CD4-positive, alpha-beta T cell treated with Interleukin-17A for 1 hour (primary cell): ENCODE results near the gene HHAT.

Source experiments
- DNase-seq: peaks from one replicate; pipeline ENCODE4 v3.0.0-alpha.2; 2020

The HHAT gene

GRCh38 chr1:210499956-210500355 lies 171.3 kb downstream of the HHAT start:
- DNase-seq, result no peak

- no peak for DNase-seq
These were observed 172.1 kb downstream of the HHAT start for GRCh38 chr1:210500831-210501230.

- DNase-seq, result no peak
These were observed 175.6 kb downstream of the HHAT start for GRCh38 chr1:210504286-210504685.

- DNase-seq, result no peak
These were observed 177.1 kb downstream of the HHAT start for GRCh38 chr1:210505601-210506496.

- no peak for DNase-seq
These were observed 178.0 kb downstream of the HHAT start for GRCh38 chr1:210506689-210507088.

GRCh38 chr1:210516092-210516656 lies 187.5 kb downstream of the HHAT start:
- DNase-seq, result no peak

GRCh38 chr1:210516697-210517459 lies 188.2 kb downstream of the HHAT start:
- DNase-seq, result no peak

GRCh38 chr1:210523830-210524229 lies 195.1 kb downstream of the HHAT start:
- no peak for DNase-seq

- DNase-seq, result no peak
These were observed 197.2 kb downstream of the HHAT start for GRCh38 chr1:210525716-210526454.

- no peak for DNase-seq
These were observed 198.4 kb downstream of the HHAT start for GRCh38 chr1:210527091-210527490.

- no peak for DNase-seq
These were observed 202.9 kb downstream of the HHAT start for GRCh38 chr1:210531475-210532222.

- no peak for DNase-seq
These were observed 203.5 kb downstream of the HHAT start for GRCh38 chr1:210532223-210532598.

- no peak for DNase-seq
These were observed 207.1 kb downstream of the HHAT start for GRCh38 chr1:210535761-210536160.

- no peak for DNase-seq
These were observed 207.7 kb downstream of the HHAT start for GRCh38 chr1:210536254-210536961.

- no peak for DNase-seq
These were observed 211.6 kb downstream of the HHAT start for GRCh38 chr1:210540288-210540687.

GRCh38 chr1:210541680-210542358 lies 213.1 kb downstream of the HHAT start:
- no peak for DNase-seq

- no peak for DNase-seq
These were observed 223.2 kb downstream of the HHAT start for GRCh38 chr1:210551899-210552298.

- DNase-seq, result no peak
These were observed 225.0 kb downstream of the HHAT start for GRCh38 chr1:210553711-210554110.

- no peak for DNase-seq
These were observed 225.7 kb downstream of the HHAT start for GRCh38 chr1:210554382-210554781.

- no peak for DNase-seq
These were observed 227.8 kb downstream of the HHAT start for GRCh38 chr1:210556475-210556874.
